Adipocyte (in vitro differentiated cells): ENCODE results near the gene TERT.

ENCODE experiments used
- DNase-seq: peaks from one replicate; pipeline ENCODE4 v3.0.0-alpha.2; 2015; ENCODE audit warnings: low read depth
- H3K27me3 ChIP-seq: replicated peaks from 2 replicates; pipeline ENCODE4 v1.7.0; 2013; ENCODE audit warnings: mild to moderate bottlenecking, low read length, moderate library complexity; ENCODE audit not compliant: control insufficient read depth, insufficient read depth
- H3K36me3 ChIP-seq: 2 replicates; pipeline ENCODE4 v1.7.0; 2013; ENCODE audit warnings: low read length, mild to moderate bottlenecking, moderate library complexity; ENCODE audit not compliant: control insufficient read depth, insufficient read depth, severe bottlenecking
- H3K4me1 ChIP-seq: 2 replicates; pipeline ENCODE4 v1.7.0; 2013; ENCODE audit warnings: mild to moderate bottlenecking, low read length, moderate library complexity; ENCODE audit not compliant: control insufficient read depth, insufficient read depth
- H3K4me3 ChIP-seq: 2 replicates; pipeline ENCODE4 v1.7.0; 2013; ENCODE audit warnings: mild to moderate bottlenecking, low read length, moderate library complexity
- H3K9ac ChIP-seq: 2 replicates; pipeline ENCODE4 v1.7.0; 2013; ENCODE audit warnings: mild to moderate bottlenecking, low read length, moderate library complexity
- H3K9me3 ChIP-seq: 2 replicates; pipeline ENCODE4 v1.7.0; 2013; ENCODE audit warnings: mild to moderate bottlenecking, low read length, moderate library complexity; ENCODE audit not compliant: control insufficient read depth

TERT gene

DNA sequence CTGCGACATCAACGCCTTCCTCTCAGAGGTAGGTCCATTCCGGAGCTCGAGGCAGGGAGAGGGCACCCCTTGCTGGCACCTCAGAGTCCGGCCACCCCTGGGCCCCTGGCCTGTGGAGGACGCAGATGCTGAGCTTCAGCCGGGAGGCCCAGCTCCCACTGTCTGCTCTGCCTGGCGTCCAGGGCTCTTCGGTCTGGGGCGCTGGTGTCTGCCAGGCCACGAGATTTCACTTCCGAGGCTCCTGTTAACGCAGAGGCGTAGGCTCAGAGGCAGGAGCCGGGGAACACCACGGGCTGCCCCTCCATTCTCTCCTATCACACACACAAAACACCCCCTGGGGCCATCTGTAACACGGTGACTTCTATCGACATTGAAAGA is 78.0 kb downstream of the TERT start:
- no peak for DNase-seq
- Histone ChIP-seq H3K4me3 (no peak overlapping the region), H3K27me3 (peaks cover 15% of the 10 kb centered on the region), H3K9me3 (peaks cover 6% of the 10 kb centered on the region), H3K4me1 (no peaks in the 10 kb centered on the region), H3K9ac (no peak overlapping the region), H3K36me3 (no peaks in the 10 kb centered on the region)

DNA sequence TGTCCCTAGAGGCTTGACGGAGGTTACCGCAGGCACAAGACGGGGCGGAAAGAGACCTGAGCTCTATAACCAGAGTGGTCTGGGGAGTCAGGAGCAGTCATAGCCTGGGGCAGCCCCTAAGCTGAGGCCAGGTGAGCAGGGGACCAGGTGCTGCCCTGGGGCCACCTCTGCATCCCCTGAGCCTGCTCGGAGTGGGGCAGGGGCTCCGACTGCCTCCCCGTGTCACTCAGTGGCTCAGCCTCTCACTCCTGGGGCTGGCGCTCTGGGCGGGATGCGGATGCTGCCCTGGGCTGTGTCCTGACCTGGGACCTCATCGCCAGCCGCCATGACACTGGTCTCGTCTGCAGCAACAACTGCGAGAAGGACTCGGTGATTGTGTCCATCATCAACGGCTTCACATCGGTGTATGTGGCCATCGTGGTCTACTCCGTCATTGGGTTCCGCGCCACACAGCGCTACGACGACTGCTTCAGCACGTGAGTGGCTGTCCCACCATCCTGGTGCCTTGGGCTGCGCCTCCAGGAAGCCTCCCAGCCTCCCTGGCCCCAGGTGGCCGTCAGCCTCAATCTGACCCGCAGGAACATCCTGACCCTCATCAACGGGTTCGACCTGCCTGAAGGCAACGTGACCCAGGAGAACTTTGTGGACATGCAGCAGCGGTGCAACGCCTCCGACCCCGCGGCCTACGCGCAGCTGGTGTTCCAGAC is 78.5 kb downstream of the TERT start:
- H3K9ac ChIP-seq: no peak overlapping the region
- no peaks in the 10 kb centered on the region for H3K4me1 ChIP-seq
- no peak for DNase-seq
- H3K27me3 ChIP-seq: peaks cover 15% of the 10 kb centered on the region
- H3K9me3 ChIP-seq: peaks cover 6% of the 10 kb centered on the region
- H3K4me3 ChIP-seq: no peak overlapping the region
- no peaks in the 10 kb centered on the region for H3K36me3 ChIP-seq

DNA sequence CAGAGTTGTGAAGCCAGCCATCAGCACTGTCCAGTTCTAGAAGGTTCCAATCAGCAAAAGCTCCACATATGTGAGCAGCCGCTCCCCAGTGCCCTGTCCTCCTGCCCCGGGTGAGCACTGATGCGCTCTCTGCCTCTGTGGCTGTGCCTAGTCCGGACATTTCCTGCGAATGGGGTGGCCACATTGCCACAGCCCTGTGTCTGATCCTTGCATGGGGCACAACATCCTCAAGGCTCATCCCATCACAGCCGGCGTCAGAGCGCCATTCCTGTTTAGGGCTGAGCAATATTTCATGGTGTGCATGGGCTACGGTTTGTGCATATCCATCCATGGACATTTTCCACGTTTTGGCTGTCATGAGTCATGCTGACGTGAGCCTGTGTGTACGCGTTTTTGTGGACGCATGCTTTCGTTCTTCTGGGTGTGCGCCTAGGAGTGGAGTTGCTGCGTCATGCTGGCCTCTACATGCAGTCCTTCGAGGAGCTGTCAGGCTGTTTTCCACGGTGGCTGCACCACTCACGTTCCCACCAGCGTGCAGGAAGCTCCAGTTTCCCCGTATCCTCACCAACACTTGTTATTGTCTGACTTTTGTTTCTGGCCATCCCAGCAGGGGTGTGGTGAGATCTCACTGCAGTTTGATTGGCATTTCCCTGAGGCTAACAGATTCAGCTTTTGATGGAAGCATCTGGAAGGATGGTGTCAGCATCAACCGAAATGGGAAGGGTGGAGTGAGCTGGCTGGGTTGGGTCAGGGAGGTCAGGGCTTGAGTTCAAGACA is 79.4 kb downstream of the TERT start:
- Histone ChIP-seq H3K4me1 (no peaks in the 10 kb centered on the region), H3K36me3 (no peaks in the 10 kb centered on the region), H3K27me3 (peaks cover 18% of the 10 kb centered on the region), H3K4me3 (no peak overlapping the region), H3K9me3 (peaks cover 6% of the 10 kb centered on the region), H3K9ac (no peak overlapping the region)
- DNase-seq: no peak

DNA sequence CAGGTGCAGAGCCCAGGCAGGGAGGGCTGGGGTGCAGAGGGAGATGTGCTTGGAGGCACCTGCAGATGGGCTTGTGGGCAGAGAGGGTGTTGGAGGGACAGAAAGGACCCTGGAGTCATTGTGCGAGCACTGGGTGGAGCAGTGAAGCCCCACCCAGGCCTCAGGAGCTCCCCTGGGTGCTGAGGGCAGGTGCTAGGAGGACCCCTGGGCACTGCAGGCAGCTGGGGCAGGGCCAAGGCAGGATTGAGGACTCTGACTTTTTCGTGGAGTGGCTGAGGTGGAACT is 80.0 kb downstream of the TERT start:
- H3K36me3 ChIP-seq: no peaks in the 10 kb centered on the region
- H3K4me3 ChIP-seq: no peak overlapping the region
- H3K9ac ChIP-seq: no peak overlapping the region
- peaks cover 6% of the 10 kb centered on the region for H3K9me3 ChIP-seq
- peaks cover 18% of the 10 kb centered on the region for H3K27me3 ChIP-seq
- no peaks in the 10 kb centered on the region for H3K4me1 ChIP-seq
- no peak for DNase-seq

DNA sequence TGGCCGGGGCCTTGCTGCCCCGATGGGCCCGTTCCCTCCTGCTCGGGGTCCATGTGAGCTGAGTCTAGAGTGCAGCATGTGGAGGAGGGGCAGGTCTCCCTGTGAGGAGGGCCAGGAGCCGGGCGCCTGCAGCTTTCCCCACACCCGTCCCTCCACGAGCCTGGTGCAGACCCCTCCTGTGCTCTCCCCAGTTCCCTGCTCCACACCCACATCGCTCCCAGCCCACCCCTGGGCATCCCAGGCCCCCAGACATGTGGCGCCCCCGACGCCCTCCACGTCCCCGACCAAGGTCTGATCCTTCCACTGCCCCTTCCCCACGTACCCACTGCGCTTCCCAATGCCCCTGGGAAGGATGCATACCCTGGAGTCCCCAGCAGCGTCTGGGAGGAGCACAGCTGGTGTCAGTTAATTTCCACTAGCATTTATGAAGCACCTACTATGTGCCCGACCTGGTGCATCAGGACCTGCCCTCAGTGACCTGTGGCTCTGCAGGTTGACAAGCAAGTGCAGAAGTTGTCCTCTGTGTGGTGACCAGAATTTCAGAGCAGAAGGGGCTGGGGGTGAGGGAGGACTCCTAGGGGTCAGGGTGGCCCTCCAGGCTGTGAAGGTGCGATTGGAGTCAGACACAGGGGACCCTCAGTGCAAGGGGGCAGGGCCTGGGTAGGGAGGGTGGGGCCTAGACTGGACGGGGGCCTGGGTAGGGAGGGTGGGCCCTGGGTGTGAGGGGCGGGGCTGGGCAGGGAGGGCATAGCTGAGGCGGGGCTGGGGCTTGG is 80.5 kb downstream of the TERT start:
- H3K9me3 ChIP-seq: peaks cover 6% of the 10 kb centered on the region
- peaks cover 21% of the 10 kb centered on the region for H3K27me3 ChIP-seq
- DNase-seq: no peak
- no peak overlapping the region for H3K4me3 ChIP-seq
- no peaks in the 10 kb centered on the region for H3K4me1 ChIP-seq
- H3K9ac ChIP-seq: no peak overlapping the region
- no peaks in the 10 kb centered on the region for H3K36me3 ChIP-seq

DNA sequence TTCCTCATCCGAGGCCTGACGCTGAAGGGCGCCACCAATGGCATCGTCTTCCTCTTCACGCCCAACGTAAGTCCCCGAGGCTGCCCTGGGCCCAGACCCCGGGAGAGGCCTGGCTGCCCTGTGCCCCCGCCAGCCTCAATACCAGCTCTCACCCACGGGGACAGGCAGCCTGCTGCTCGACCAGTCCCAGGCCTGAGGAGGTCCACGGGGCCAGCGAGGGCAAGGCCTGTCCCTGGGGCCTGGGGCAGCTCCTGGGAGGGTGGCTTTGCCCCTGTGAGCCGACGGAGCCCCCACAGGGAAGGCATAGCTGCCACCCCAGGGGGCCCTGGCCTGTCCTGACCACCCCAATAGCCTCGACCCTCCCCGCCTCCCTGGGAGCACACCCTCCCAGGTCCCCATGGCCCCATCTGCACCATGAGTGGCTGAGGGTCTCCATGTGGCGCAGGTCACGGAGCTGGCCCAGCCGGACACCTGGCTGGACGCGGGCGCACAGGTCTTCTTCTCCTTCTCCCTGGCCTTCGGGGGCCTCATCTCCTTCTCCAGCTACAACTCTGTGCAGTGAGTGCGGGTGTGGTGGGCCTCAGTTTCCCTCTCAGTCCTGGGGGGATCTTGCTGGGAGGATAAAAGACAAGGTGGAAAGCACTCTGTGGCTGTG is 81.2 kb downstream of the TERT start:
- no peak overlapping the region for H3K9ac ChIP-seq
- no peaks in the 10 kb centered on the region for H3K36me3 ChIP-seq
- peaks cover 6% of the 10 kb centered on the region for H3K9me3 ChIP-seq
- H3K4me1 ChIP-seq: no peaks in the 10 kb centered on the region
- no peak overlapping the region for H3K4me3 ChIP-seq
- peaks cover 25% of the 10 kb centered on the region for H3K27me3 ChIP-seq
- DNase-seq: no peak

DNA sequence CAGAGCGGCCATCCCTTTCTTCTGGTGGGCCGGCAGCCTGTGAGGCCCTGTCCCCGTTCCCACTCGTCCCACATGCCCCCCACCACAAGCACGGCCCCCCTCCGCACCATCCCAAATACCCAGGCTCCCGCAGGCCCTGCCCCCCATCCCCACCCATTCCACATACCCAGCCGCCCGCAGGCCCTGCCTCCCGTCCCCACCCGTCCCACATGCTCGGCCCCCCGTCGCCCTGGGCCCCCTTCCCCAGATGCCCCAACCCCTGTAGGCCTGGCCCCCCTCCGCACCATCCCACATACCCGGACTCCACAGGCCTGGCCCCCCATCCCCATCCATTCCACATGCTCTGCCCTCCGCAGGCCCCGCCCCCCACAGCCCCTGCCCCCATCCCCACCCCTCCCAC is 82.0 kb downstream of the TERT start:
- Histone ChIP-seq H3K9me3 (peaks cover 6% of the 10 kb centered on the region), H3K4me3 (no peak overlapping the region), H3K36me3 (no peaks in the 10 kb centered on the region), H3K4me1 (no peaks in the 10 kb centered on the region), H3K27me3 (peaks cover 33% of the 10 kb centered on the region), H3K9ac (no peak overlapping the region)
- no peak for DNase-seq

DNA sequence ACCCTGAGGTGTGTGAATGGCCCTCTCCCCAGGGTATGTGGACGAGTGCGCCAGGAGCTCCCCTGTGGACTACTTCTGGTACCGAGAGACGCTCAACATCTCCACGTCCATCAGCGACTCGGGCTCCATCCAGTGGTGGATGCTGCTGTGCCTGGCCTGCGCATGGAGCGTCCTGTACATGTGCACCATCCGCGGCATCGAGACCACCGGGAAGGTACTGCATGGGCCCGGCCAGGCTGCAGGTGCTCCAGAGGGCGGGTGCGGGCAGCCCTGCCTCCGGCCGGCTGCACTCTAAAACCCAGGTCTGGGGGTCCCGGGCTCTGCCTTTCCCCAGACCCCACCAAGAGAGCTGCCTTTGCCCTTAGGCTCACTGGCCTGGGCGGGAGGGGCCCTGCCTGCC is 82.6 kb downstream of the TERT start:
- Histone ChIP-seq H3K9me3 (peaks cover 6% of the 10 kb centered on the region), H3K4me1 (no peaks in the 10 kb centered on the region), H3K9ac (no peak overlapping the region), H3K4me3 (no peak overlapping the region), H3K27me3 (peaks cover 37% of the 10 kb centered on the region), H3K36me3 (no peaks in the 10 kb centered on the region)
- no peak for DNase-seq

DNA sequence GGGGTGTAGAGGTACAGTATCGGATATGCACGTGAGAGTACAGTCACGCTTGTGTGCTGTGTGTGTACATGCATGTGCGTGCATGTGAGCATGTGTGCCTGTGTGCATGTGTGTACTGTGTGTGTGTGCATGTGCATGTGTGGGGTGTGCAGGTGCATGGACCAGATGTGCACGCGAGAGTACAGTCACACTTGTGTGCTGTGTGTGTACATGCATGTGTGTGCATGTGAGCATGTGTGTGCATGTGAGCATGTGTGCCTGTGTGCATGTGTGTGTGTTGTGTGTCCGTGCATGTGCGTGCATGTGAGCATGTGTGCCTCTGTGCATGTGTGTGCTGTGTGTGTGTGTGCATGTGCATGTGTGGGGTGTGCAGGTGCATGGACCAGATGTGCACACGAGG is 83.2 kb downstream of the TERT start:
- Histone ChIP-seq H3K4me3 (no peak overlapping the region), H3K9ac (no peak overlapping the region)
- no peak for DNase-seq

DNA sequence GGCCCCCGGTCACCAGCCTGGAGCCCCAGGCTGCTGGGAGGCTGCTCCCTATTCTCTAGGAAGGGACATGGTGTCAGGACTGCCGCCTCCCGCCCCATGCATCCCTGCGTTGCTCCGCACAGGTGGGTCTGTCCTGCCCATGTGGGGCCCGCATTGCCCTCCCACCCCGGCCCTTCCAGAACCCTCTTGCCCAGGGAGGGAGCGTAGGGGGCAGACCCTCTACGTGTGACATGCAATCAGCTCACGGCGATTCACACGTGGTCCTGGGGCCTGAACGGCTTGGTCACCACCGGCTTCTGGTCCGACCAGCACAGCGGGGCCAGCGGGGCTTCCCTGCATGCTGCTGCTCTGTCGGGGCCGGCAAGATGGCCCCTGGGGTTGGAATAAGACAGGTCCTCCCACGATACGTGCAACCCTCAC is 84.0 kb downstream of the TERT start:
- H3K9me3 ChIP-seq: peaks cover 4% of the 10 kb centered on the region
- H3K4me3 ChIP-seq: no peak overlapping the region
- H3K4me1 ChIP-seq: no peaks in the 10 kb centered on the region
- H3K9ac ChIP-seq: no peak overlapping the region
- DNase-seq: no peak
- H3K27me3 ChIP-seq: peaks cover 34% of the 10 kb centered on the region
- H3K36me3 ChIP-seq: no peaks in the 10 kb centered on the region

More for the DNA sequence above, 83.2 kb downstream of the TERT start:
- Histone ChIP-seq H3K4me1 (no peaks in the 10 kb centered on the region), H3K9me3 (peaks cover 6% of the 10 kb centered on the region), H3K36me3 (no peaks in the 10 kb centered on the region), H3K27me3 (peaks cover 33% of the 10 kb centered on the region)
